ENCODE measurements around the gene RBM20. TPM values are rescaled to one million over a fixed set of nuclear protein-coding genes. Genes with fewer than 3 reads are reported as not detected.

Gene RBM20
- polyA plus RNA-seq, 2 of the 4 experiments (the other 2 are of a cell fraction) = 1.5 to 1.8 TPM

DNA sequence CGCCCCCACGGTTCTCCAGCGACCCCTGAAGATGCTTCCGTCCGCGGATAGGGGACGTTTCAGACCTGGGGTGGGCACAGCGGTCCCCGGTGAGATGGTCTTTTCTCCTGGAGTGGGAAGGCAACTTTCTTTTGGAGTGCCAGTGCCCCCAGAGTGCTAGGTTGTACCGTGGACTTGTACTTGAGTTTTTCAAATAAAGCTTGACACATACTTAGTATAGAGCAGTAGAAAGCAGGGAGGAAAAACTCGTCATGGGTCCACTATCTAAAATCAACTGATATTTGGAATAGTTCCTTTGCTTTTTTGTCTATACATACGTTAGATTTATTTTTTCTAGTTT, 28.4 kb downstream of the RBM20 start:
- TF ChIP-seq JUN (IDR thresholded peaks at IDR 0.05) (peak in 1 of 2 experiments; percentile 14; a peak in 1 of 5 replicates), NPAS2 (CRISPR knock-in tag; IDR thresholded peaks at IDR 0.05; ENCODE audit: borderline replicate concordance) (no peak), CHD4 (IDR thresholded peaks at IDR 0.05; ENCODE audit: borderline replicate concordance) (peak; percentile 14; the same call in 1 of the 2 replicates)
- 8% methylated on average over 12 of the region's 12 CpGs for WGBS (ENCODE audit: missing lambda C conversion rate)
- peak; percentile 54 to 77; a peak in 4 of 6 replicates for ATAC-seq
- FAIRE-seq = peak; percentile 65
- Histone ChIP-seq H3K4me3 (peak overlapping the region; percentile 59), H3K9me3 (no peaks in the 10 kb centered on the region), H3K4me2 (peak overlapping the region; percentile 79), H3K4me1 (no peaks in the 10 kb centered on the region), H3K27ac (peak overlapping the region; percentile 76 to 91)
- POLR2A ChIA-PET = interaction anchor here (0.8 to 1.6 kb wide), 8 partner anchors 15 to 247 kb away, joined by 3 to 6 read pairs (median 3); partner anchors contain the start of genes BBIP1, RBM20 and SHOC2
- peak in 1 of 2 experiments; percentile 46 for DNase-seq (ENCODE audit: low read depth in 1 of 2, low spot score in 1 of 2)
- CTCF ChIA-PET = interaction anchor here (0.8 to 7.5 kb wide), 42 partner anchors 8 to 361 kb away, joined by 3 to 88 read pairs (median 4); partner anchors contain the start of gene RBM20

DNA sequence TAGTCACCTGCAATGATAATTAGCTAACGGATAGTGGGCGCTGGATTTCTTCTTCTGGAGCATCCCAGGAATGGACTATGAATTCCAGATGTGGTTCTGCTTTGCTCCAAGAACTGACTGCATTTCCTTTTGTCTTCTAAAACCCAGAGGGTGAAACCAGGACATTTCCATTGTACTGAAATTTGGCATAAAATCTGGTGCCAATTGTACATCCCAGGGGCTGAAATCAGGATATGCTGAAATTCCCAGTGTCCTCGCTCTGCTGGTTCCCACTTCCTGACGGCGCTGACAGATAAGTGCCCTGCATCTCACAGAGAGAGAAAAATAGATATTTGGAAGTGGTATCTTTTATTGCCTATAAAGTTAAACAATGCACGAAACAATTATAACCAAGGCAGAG, 31.9 kb downstream of the RBM20 start:
- no peaks in the 10 kb centered on the region for H3K9me3 ChIP-seq
- POLR2A ChIA-PET = no interaction called here
- 70% methylated on average over 6 of the region's 6 CpGs for WGBS (ENCODE audit: missing lambda C conversion rate)

DNA sequence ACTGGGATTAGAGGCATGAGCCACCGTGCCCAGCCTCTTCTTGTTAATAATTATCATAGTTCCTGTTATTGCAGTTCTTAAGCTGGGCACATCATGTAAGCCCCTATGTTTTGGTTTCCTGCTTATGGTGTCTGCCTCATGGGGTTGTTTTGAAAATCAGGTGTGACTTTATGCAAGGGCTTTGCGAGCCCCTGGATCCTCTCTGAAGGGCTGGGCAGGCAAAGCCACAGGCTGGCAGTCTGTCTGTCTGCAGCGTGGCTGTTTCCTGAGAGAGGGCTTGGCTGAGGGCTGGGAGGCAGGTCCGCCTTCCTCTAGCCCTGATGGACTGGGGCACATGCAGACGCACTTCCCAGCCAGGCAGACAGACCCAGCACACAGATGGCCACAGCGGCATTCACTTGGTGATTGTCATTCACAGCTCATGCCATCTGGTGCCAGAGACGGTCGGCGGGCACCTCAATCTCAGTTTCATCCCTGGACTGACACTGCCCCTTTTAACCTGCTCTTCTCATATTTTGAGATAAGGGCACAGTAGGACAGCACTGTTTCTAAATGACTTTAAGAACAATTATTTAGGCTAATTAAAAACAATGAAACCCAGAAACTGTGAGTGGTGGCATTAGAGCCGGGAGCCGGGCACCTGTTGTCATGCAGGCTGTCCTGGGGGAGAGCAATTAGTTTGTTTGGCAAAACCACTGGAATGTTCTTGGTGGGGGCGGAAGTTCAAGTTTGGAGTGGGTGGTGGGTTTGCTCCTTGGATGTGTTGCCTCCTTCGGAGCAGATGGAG, 35.5 kb downstream of the RBM20 start:
- DNase-seq (ENCODE audit: low read depth in 1 of 2, low spot score in 1 of 2) (no peak), FAIRE-seq (no peak), ATAC-seq (no peak; a peak in 1 of 6 replicates)
- POLR2A ChIA-PET = no interaction called here
- no peak overlapping the region for H3K27ac ChIP-seq
- CTCF ChIA-PET = interaction anchor here (1.4 to 4.5 kb wide), 7 partner anchors 7 to 372 kb away, joined by 3 to 44 read pairs (median 20); no protein-coding TSS in a partner anchor
- peaks cover 7% of the 10 kb centered on the region; the same call in 2 of the 3 replicates for H3K4me1 ChIP-seq
- H3K9me3 ChIP-seq = no peaks in the 10 kb centered on the region
- no peak overlapping the region for H3K4me3 ChIP-seq
- TF ChIP-seq ZC3H11A (IDR thresholded peaks at IDR 0.05) (no peak), FOXS1 (CRISPR knock-in tag; IDR thresholded peaks at IDR 0.05) (no peak), RARB (CRISPR knock-in tag; IDR thresholded peaks at IDR 0.05) (no peak)
- TF ChIP-seq, protein P1, sequence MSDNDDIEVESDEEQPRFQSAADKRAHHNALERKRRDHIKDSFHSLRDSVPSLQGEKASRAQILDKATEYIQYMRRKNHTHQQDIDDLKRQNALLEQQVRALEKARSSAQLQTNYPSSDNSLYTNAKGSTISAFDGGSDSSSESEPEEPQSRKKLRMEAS (IDR thresholded peaks at IDR 0.05) = no peak
- 81% methylated on average over 10 of the region's 13 CpGs for WGBS (ENCODE audit: missing lambda C conversion rate)
- H3K4me2 ChIP-seq = no peak overlapping the region

More for the DNA sequence above, 31.9 kb downstream of the RBM20 start:
- Histone ChIP-seq H3K4me2 (no peak overlapping the region), H3K4me1 (peaks cover 7% of the 10 kb centered on the region; the same call in 2 of the 3 replicates), H3K27ac (no peak overlapping the region), H3K4me3 (no peak overlapping the region)
- CTCF ChIA-PET = interaction anchor here (1.3 to 7.5 kb wide), 2 partner anchors 62 to 67 kb away, joined by 3 to 88 read pairs; no protein-coding TSS in a partner anchor
- TF ChIP-seq MYC (IDR thresholded peaks at IDR 0.05; ENCODE audit: borderline replicate concordance, low read length) (no peak), ZC3H11A (IDR thresholded peaks at IDR 0.05) (no peak), CHD4 (IDR thresholded peaks at IDR 0.05; ENCODE audit: borderline replicate concordance) (no peak), ZFP36 (IDR thresholded peaks at IDR 0.05; ENCODE audit: borderline replicate concordance, partially characterized antibody) (no peak), PHF8 (IDR thresholded peaks at IDR 0.05; ENCODE audit: borderline replicate concordance, low read depth) (no peak), POLR2A (IDR thresholded peaks at IDR 0.05; ENCODE audit: low read length) (no peak), NFE2L2 (conservative IDR thresholded peaks at IDR 0.05; ENCODE audit: low read length) (no peak), RFX5 (IDR thresholded peaks at IDR 0.05) (no peak), BHLHE40 (IDR thresholded peaks at IDR 0.05; ENCODE audit: low read depth, low read length) (no peak), RAD21 (conservative IDR thresholded peaks at IDR 0.05 in 1 of 2, IDR thresholded peaks at IDR 0.05 in 1 of 2) (no peak), CBX8 (IDR thresholded peaks at IDR 0.05) (no peak), HOXB5 (CRISPR knock-in tag; IDR thresholded peaks at IDR 0.05) (no peak), ESRRA (IDR thresholded peaks at IDR 0.05; ENCODE audit: borderline replicate concordance, low read length) (no peak), GATA3 (IDR thresholded peaks at IDR 0.05; ENCODE audit: borderline replicate concordance) (no peak), ZNF302 (CRISPR knock-in tag; IDR thresholded peaks at IDR 0.05) (no peak), POLR2AphosphoS2 (conservative IDR thresholded peaks at IDR 0.05; ENCODE audit: low read length) (no peak)
- TF ChIP-seq, protein P2, sequence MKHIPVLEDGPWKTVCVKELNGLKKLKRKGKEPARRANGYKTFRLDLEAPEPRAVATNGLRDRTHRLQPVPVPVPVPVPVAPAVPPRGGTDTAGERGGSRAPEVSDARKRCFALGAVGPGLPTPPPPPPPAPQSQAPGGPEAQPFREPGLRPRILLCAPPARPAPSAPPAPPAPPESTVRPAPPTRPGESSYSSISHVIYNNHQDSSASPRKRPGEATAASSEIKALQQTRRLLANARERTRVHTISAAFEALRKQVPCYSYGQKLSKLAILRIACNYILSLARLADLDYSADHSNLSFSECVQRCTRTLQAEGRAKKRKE (CRISPR knock-in tag; IDR thresholded peaks at IDR 0.05; ENCODE audit: low read depth) = no peak
- TF ChIP-seq, protein P3, sequence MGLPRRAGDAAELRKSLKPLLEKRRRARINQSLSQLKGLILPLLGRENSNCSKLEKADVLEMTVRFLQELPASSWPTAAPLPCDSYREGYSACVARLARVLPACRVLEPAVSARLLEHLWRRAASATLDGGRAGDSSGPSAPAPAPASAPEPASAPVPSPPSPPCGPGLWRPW (IDR thresholded peaks at IDR 0.05) = no peak
- TF ChIP-seq, protein P4, sequence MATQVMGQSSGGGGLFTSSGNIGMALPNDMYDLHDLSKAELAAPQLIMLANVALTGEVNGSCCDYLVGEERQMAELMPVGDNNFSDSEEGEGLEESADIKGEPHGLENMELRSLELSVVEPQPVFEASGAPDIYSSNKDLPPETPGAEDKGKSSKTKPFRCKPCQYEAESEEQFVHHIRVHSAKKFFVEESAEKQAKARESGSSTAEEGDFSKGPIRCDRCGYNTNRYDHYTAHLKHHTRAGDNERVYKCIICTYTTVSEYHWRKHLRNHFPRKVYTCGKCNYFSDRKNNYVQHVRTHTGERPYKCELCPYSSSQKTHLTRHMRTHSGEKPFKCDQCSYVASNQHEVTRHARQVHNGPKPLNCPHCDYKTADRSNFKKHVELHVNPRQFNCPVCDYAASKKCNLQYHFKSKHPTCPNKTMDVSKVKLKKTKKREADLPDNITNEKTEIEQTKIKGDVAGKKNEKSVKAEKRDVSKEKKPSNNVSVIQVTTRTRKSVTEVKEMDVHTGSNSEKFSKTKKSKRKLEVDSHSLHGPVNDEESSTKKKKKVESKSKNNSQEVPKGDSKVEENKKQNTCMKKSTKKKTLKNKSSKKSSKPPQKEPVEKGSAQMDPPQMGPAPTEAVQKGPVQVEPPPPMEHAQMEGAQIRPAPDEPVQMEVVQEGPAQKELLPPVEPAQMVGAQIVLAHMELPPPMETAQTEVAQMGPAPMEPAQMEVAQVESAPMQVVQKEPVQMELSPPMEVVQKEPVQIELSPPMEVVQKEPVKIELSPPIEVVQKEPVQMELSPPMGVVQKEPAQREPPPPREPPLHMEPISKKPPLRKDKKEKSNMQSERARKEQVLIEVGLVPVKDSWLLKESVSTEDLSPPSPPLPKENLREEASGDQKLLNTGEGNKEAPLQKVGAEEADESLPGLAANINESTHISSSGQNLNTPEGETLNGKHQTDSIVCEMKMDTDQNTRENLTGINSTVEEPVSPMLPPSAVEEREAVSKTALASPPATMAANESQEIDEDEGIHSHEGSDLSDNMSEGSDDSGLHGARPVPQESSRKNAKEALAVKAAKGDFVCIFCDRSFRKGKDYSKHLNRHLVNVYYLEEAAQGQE (IDR thresholded peaks at IDR 0.05) = no peak
- FAIRE-seq = no peak
- DNase-seq (ENCODE audit: low read depth in 1 of 2, low spot score in 1 of 2) = no peak
- ATAC-seq = no peak

All from A549 (cell line).